HepG2 (cell line): ENCODE data around the gene OMA1.

Source experiments
- BORCS8-MEF2B ChIP-seq: sonication (generic); formaldehyde crosslinking; IDR thresholded peaks from 2 replicates; pipeline ENCODE4 v1.8.0; 2022; ENCODE audit warnings: mild to moderate bottlenecking, missing genetic modification reagents
- CCDC6 ChIP-seq: sonication (generic); formaldehyde crosslinking; IDR thresholded peaks from 2 replicates; pipeline ENCODE4 v1.8.1; 2022; ENCODE audit warnings: mild to moderate bottlenecking, missing genetic modification reagents, moderate library complexity
- CTCF ChIP-seq: sonication (generic); formaldehyde crosslinking; IDR thresholded peaks from 2 replicates; pipeline ENCODE4 v1.5.0; 2020; ENCODE audit warnings: mild to moderate bottlenecking, missing genetic modification reagents, moderate library complexity
- ELF1 ChIP-seq: sonication (generic); formaldehyde crosslinking; IDR thresholded peaks from 2 replicates; pipeline ENCODE4 v1.4.0; 2020; ENCODE audit warnings: missing genetic modification reagents
- ESRRA ChIP-seq: sonication (generic); formaldehyde crosslinking; IDR thresholded peaks from 2 replicates; pipeline ENCODE4 v1.5.1; 2020; ENCODE audit warnings: mild to moderate bottlenecking, low read depth, missing genetic modification reagents
- NFE2L1 ChIP-seq: sonication (generic); formaldehyde crosslinking; IDR thresholded peaks from 2 replicates; pipeline ENCODE4 v1.4.0; 2020; ENCODE audit warnings: missing genetic modification reagents, mild to moderate bottlenecking, borderline replicate concordance
- ZNF660 ChIP-seq: sonication (generic); formaldehyde crosslinking; IDR thresholded peaks from 2 replicates; pipeline ENCODE4 v1.5.1; 2020; ENCODE audit warnings: mild to moderate bottlenecking, low read depth, missing genetic modification reagents, borderline replicate concordance

DNA sequence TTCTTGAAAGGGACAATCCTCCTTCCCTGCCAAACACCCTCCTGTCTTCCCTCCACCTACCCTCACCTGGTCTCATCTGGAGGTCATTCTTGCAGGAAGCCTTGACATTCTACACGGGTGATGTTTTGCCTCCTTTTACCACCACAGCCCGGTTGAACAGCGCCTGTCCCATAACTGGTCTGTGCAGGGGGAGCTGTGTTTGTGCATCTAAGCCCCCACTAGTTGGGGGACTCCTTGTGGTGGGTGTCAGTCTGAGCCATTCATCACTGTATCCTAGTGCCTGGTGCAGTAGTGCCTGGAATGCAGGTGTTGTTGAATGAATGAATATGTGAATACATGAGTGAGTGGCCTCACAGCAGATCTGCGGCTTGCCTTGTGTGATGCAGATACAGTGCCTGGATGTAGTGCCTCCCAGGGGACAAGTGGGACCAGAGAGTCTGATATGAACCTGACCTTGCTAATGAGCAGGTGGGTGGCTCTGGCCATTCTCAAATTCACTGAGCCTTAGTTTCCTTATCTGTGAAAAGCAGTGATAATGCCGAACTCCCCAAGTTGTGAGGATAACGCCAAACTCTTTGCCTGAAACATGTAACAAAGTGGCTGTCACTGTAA lies 79.8 kb downstream of the OMA1 start:
- no peak for TF ChIP-seq ELF1 (CRISPR knock-in tag)
- no peak for TF ChIP-seq CTCF (CRISPR knock-in tag)
- no peak for TF ChIP-seq ZNF660
- TF ChIP-seq NFE2L1, result no peak
- no peak for TF ChIP-seq CCDC6 (CRISPR knock-in tag)
- no peak for TF ChIP-seq BORCS8-MEF2B (CRISPR knock-in tag)
- no peak for TF ChIP-seq ESRRA
